A673 (cell line): ENCODE data around the gene PHACTR4. TPM values are rescaled to one million over a fixed set of nuclear protein-coding genes. Genes with fewer than 3 reads are reported as not detected.

ENCODE experiments used
- BruUV-seq: library from RNA; stranded (reverse); fragments of 400-500 nt; replicated peaks from 2 replicates; lab custom pipeline; 2021; lab: Mats Ljungman, UMichigan
- CTCF ChIA-PET: fragments of 300-600 bp; sonication (Branson Sonifier 250); formaldehyde crosslinking; loops from one replicate; lab custom pipeline; 2022; ENCODE audit warnings: antibody characterized with exemption; lab: Charles Lee
- POLR2A ChIA-PET: fragments of 300-600 bp; sonication (Branson Sonifier 250); formaldehyde crosslinking; loops from one replicate; lab custom pipeline; 2022; ENCODE audit warnings: antibody characterized with exemption; ENCODE audit not compliant: low non-redundant PET; lab: Charles Lee
- DNase-seq: peaks from one replicate; pipeline ENCODE4 v3.0.0-alpha.2; 2015; ENCODE audit warnings: low spot score
- H3K27ac ChIP-seq: fragments of 200-600 bp; sonication (generic); 2 replicates; pipeline ENCODE4 v1.5.1; 2016; ENCODE audit warnings: mixed run types, low read depth, mild to moderate bottlenecking, mixed read lengths, antibody characterized with exemption, low read length; ENCODE audit not compliant: poor library complexity, severe bottlenecking
- H3K27me3 ChIP-seq: fragments of 200-600 bp; sonication (generic); replicated peaks from 2 replicates; pipeline ENCODE4 v1.6.1; 2017; ENCODE audit warnings: mixed run types, low read depth, mild to moderate bottlenecking, mixed read lengths, antibody characterized with exemption, low read length; ENCODE audit not compliant: insufficient read depth, poor library complexity
- H3K36me3 ChIP-seq: fragments of 200-600 bp; sonication (generic); 2 replicates; pipeline ENCODE4 v1.6.1; 2016; ENCODE audit warnings: mixed run types, mild to moderate bottlenecking, mixed read lengths, antibody characterized with exemption, low read length; ENCODE audit not compliant: insufficient read depth, poor library complexity, severe bottlenecking
- H3K4me1 ChIP-seq: fragments of 200-600 bp; sonication (generic); 2 replicates; pipeline ENCODE4 v1.6.1; 2017; ENCODE audit warnings: mixed run types, mild to moderate bottlenecking, mixed read lengths, antibody characterized with exemption, low read length; ENCODE audit not compliant: insufficient read depth, poor library complexity, severe bottlenecking
- H3K4me3 ChIP-seq: fragments of 200-600 bp; sonication (generic); 2 replicates; pipeline ENCODE4 v1.5.1; 2016; ENCODE audit warnings: low read depth, mixed run types, mild to moderate bottlenecking, mixed read lengths, low read length; ENCODE audit not compliant: poor library complexity, severe bottlenecking
- H3K9me3 ChIP-seq: fragments of 200-600 bp; sonication (generic); 2 replicates; pipeline ENCODE4 v1.6.1; 2016; ENCODE audit warnings: mixed run types, low read depth, mild to moderate bottlenecking, mixed read lengths, antibody characterized with exemption, low read length; ENCODE audit not compliant: poor library complexity, severe bottlenecking
- EZH2 ChIP-seq: fragments of 200-600 bp; sonication (generic); IDR thresholded peaks from 2 replicates; pipeline ENCODE4 v1.6.1; 2017; ENCODE audit warnings: borderline replicate concordance, low read depth, mild to moderate bottlenecking, mixed read lengths, antibody characterized with exemption, low read length; ENCODE audit not compliant: poor library complexity, severe bottlenecking
- intact Hi-C: fragments of 100-400 bp; cut with micrococcal nuclease; formaldehyde crosslinking; loops from one replicate; pipeline ENCODE4 v1.10.0; 2022; ENCODE audit not compliant: unreplicated experiment
- total RNA-seq: library from RNA; stranded (reverse); gene quantifications from 2 replicates; pipeline ENCODE4 v1.2.3, GENCODE V29; 2021
- TF ChIP-seq, protein P1 (sequence below): fragments of 300-800, 200-600 bp; sonication (generic); conservative IDR thresholded peaks from 2 replicates; pipeline ENCODE4 v1.5.1; 2017; ENCODE audit warnings: low read depth, mild to moderate bottlenecking, antibody characterized with exemption, low read length, moderate library complexity, mixed read lengths

The PHACTR4 gene
- total RNA-seq, 1 experiment from 2014 or later = 63.4 TPM

DNA sequence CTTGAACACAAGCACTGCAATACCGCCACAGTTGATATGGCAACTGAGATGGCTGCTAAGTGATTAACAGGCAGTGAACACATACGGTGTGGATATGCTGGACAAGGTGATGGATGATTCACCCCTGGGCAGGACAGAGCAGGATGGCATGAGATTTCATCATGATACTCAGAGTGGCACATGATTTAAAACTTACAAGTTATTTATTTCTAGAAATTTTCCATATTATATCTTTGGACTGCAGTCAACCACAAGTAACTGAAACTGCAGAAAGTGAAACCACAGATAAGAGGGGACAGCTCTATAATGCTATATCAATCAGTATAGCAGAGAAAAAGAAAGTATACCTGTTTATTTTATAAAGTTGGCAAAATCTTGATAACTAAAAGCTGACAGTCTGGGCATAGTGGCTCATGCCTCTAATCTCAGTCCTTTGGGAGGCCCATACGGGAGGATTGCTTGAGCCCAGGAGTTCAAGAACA lies 47.9 kb downstream of the PHACTR4 start:
- no TSS peak for BruUV-seq
- no peak overlapping the region for H3K27ac ChIP-seq
- H3K36me3 ChIP-seq = no peaks in the 10 kb centered on the region
- CTCF ChIA-PET = no interaction called here
- peaks cover 25% of the 10 kb centered on the region for H3K4me1 ChIP-seq
- no peak for TF ChIP-seq EZH2
- TF ChIP-seq, protein P1, sequence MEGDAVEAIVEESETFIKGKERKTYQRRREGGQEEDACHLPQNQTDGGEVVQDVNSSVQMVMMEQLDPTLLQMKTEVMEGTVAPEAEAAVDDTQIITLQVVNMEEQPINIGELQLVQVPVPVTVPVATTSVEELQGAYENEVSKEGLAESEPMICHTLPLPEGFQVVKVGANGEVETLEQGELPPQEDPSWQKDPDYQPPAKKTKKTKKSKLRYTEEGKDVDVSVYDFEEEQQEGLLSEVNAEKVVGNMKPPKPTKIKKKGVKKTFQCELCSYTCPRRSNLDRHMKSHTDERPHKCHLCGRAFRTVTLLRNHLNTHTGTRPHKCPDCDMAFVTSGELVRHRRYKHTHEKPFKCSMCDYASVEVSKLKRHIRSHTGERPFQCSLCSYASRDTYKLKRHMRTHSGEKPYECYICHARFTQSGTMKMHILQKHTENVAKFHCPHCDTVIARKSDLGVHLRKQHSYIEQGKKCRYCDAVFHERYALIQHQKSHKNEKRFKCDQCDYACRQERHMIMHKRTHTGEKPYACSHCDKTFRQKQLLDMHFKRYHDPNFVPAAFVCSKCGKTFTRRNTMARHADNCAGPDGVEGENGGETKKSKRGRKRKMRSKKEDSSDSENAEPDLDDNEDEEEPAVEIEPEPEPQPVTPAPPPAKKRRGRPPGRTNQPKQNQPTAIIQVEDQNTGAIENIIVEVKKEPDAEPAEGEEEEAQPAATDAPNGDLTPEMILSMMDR = no peak
- no peaks in the 10 kb centered on the region for H3K27me3 ChIP-seq
- intact Hi-C loops = loop anchor here (10.0 kb wide), 1 partner anchor 97 kb away; no protein-coding TSS in a partner anchor
- no peak for DNase-seq
- H3K4me3 ChIP-seq = no peak overlapping the region
- H3K9me3 ChIP-seq = no peaks in the 10 kb centered on the region
- POLR2A ChIA-PET = no interaction called here

- BruUV-seq = no TSS peak
- Histone ChIP-seq H3K4me3 (no peak overlapping the region), H3K4me1 (peaks cover 25% of the 10 kb centered on the region), H3K27me3 (no peaks in the 10 kb centered on the region), H3K27ac (no peak overlapping the region), H3K9me3 (no peaks in the 10 kb centered on the region), H3K36me3 (no peaks in the 10 kb centered on the region)
- no peak for DNase-seq
- ChIA-PET POLR2A (no interaction called here), CTCF (no interaction called here)
- TF ChIP-seq, protein P1 = no peak
- no peak for TF ChIP-seq EZH2
- intact Hi-C loops = loop anchor here (10.0 kb wide), 1 partner anchor 97 kb away; no protein-coding TSS in a partner anchor
These were observed 48.5 kb downstream of the PHACTR4 start for GRCh38 chr1:28417926-28418637.

DNA sequence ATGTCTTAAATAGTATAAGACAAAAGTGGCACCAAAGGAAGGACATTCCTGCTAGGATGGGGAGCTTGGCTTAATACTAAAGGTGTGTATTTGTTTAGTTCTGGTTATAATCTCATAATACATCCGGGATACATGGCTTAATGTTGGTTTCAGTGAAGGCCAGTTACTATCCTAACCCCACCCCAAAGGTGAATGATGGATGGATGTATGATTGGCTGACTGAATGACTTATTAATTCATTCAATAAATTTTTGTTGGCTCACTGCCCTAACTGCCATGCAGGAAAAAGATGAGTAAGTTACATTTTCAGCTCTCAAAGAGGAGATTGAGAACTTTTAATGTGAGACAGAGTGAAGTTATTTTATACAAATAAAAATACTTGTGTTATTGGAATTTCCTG lies 52.2 kb downstream of the PHACTR4 start:
- Histone ChIP-seq H3K27ac (no peak overlapping the region), H3K27me3 (no peaks in the 10 kb centered on the region), H3K9me3 (no peaks in the 10 kb centered on the region), H3K4me1 (peaks cover 3% of the 10 kb centered on the region), H3K4me3 (no peak overlapping the region), H3K36me3 (no peaks in the 10 kb centered on the region)
- ChIA-PET POLR2A (no interaction called here), CTCF (no interaction called here)
- intact Hi-C loops = no loop called here
- TF ChIP-seq, protein P1 = no peak
- no peak for TF ChIP-seq EZH2
- no TSS peak for BruUV-seq
- DNase-seq = no peak
